Nephron (organoid): ENCODE results near the gene MAPK4.

Experiments
- H3K27ac Mint-ChIP-seq, 3 experiments: 2 replicates each; pipeline ENCODE4 v1.8.0; 2020; ENCODE audit warnings: mixed read lengths in 3 of 3, mild to moderate bottlenecking in 2 of 3, moderate library complexity in 1 of 3
- H3K27me3 Mint-ChIP-seq: 2 replicates; pipeline ENCODE4 v1.8.0; 2021; ENCODE audit warnings: low read depth, mild to moderate bottlenecking, moderate library complexity, mixed read lengths
- H3K36me3 Mint-ChIP-seq: 2 replicates; pipeline ENCODE4 v1.8.0; 2020; ENCODE audit warnings: low read depth, mixed read lengths
- H3K4me1 Mint-ChIP-seq: 2 replicates; pipeline ENCODE4 v1.8.0; 2020; ENCODE audit warnings: mixed read lengths
- H3K4me3 Mint-ChIP-seq, 3 experiments: 2 replicates each; pipeline ENCODE4 v1.8.0; 2020; ENCODE audit warnings: mild to moderate bottlenecking in 3 of 3, mixed read lengths in 3 of 3, moderate library complexity in 2 of 3
- H3K9me3 Mint-ChIP-seq: 2 replicates; pipeline ENCODE4 v1.8.0; 2020; ENCODE audit warnings: mixed read lengths
- TF ChIP-seq, protein P1 (sequence below), 3 experiments: fragments of 200-600 bp; sonication (generic); IDR thresholded peaks; one replicate each; pipeline ENCODE4 v1.5.0; 2021; ENCODE audit warnings: antibody characterized with exemption in 3 of 3; ENCODE audit not compliant: unreplicated experiment in 3 of 3

The MAPK4 gene

DNA sequence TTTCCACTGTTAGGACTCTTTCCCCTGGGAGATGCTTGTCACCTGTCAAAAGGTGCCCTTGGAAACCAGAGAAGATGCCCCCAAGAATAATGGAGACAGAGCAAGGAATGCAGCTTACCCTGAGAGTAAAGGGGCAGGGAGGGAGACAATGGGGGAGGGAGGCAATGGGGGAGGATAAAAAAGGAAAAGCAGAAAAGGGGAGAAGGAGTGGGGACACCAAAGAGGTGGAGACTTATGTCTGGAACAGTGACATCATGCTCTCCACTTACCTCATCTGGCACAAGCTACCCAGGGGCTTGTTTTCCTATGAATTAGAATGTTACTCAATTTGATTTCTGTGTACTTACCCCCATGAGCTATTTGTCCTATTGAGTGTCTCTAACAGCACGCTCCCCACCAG is 192.1 kb downstream of the MAPK4 start:
- TF ChIP-seq, protein P1, sequence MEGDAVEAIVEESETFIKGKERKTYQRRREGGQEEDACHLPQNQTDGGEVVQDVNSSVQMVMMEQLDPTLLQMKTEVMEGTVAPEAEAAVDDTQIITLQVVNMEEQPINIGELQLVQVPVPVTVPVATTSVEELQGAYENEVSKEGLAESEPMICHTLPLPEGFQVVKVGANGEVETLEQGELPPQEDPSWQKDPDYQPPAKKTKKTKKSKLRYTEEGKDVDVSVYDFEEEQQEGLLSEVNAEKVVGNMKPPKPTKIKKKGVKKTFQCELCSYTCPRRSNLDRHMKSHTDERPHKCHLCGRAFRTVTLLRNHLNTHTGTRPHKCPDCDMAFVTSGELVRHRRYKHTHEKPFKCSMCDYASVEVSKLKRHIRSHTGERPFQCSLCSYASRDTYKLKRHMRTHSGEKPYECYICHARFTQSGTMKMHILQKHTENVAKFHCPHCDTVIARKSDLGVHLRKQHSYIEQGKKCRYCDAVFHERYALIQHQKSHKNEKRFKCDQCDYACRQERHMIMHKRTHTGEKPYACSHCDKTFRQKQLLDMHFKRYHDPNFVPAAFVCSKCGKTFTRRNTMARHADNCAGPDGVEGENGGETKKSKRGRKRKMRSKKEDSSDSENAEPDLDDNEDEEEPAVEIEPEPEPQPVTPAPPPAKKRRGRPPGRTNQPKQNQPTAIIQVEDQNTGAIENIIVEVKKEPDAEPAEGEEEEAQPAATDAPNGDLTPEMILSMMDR (IDR thresholded peaks at IDR 0.05; ENCODE audit: unreplicated experiment in 3 of 3), result no peak
- H3K36me3 Mint-ChIP-seq, result no peaks in the 10 kb centered on the region
- H3K27me3 Mint-ChIP-seq, result peaks cover 3% of the 10 kb centered on the region
- peak overlapping the region in 1 of 3 experiments; percentile 8 for H3K4me3 Mint-ChIP-seq
- peak overlapping the region in 2 of 3 experiments; percentile 65 to 70 for H3K27ac Mint-ChIP-seq
- H3K9me3 Mint-ChIP-seq, result no peaks in the 10 kb centered on the region
- H3K4me1 Mint-ChIP-seq, result peaks cover 54% of the 10 kb centered on the region

GRCh38 chr18:50753311-50753710 is 193.4 kb downstream of the MAPK4 start:
- Mint-ChIP-seq H3K27ac (no peak overlapping the region), H3K4me3 (no peak overlapping the region), H3K9me3 (no peaks in the 10 kb centered on the region), H3K27me3 (peaks cover 3% of the 10 kb centered on the region), H3K36me3 (no peaks in the 10 kb centered on the region), H3K4me1 (peaks cover 42% of the 10 kb centered on the region)
- TF ChIP-seq, protein P1 (IDR thresholded peaks at IDR 0.05; ENCODE audit: unreplicated experiment in 3 of 3), result no peak

DNA sequence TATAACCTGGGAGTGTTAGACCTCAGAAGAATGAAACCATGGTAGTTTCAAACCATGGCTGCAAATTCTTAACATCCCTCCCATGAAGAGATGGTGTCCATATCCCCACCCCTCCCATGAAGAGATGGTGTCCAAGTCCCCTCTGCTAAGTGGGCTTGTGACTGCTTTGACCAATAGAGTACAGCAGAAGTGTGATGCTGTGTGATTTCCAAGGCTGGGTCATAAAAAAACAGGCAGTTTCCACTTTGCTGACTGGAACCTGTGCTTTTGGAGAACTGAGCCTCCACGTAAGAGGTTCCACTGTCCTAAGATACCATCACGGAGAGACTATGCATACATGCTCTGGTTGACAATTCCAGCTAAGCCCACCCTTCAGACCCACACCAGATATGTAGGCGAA is 194.4 kb downstream of the MAPK4 start:
- H3K36me3 Mint-ChIP-seq, result no peaks in the 10 kb centered on the region
- H3K4me3 Mint-ChIP-seq, result no peak overlapping the region
- peaks cover 32% of the 10 kb centered on the region for H3K4me1 Mint-ChIP-seq
- H3K27ac Mint-ChIP-seq, result no peak overlapping the region
- H3K27me3 Mint-ChIP-seq, result peaks cover 3% of the 10 kb centered on the region
- no peaks in the 10 kb centered on the region for H3K9me3 Mint-ChIP-seq
- TF ChIP-seq, protein P1 (IDR thresholded peaks at IDR 0.05; ENCODE audit: unreplicated experiment in 3 of 3), result no peak

DNA sequence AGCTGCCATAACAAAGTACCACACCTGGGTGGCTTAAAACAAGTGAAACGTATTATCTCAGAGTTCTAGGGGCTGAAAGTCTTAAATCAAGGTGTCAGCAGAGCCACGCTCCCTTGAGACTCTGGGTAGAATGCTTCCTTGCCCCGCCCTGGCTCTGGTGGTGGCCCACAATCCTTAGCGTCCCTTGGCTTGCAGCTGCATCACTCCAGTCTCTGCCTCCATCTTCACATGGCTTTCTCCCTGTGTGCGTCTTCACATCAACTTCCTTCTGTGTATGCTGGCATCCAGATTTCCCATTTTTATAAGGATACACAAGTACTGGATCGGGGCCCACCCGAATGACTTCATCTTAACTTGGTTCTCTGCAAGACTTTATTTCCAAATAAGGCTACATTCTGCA is 197.5 kb downstream of the MAPK4 start:
- Mint-ChIP-seq H3K36me3 (no peaks in the 10 kb centered on the region), H3K27ac (no peak overlapping the region), H3K4me1 (peaks cover 12% of the 10 kb centered on the region), H3K9me3 (no peaks in the 10 kb centered on the region), H3K4me3 (no peak overlapping the region), H3K27me3 (peaks cover 9% of the 10 kb centered on the region)
- TF ChIP-seq, protein P1 (IDR thresholded peaks at IDR 0.05; ENCODE audit: unreplicated experiment in 3 of 3), result no peak

- peaks cover 3% of the 10 kb centered on the region for H3K36me3 Mint-ChIP-seq
- no peak overlapping the region for H3K27ac Mint-ChIP-seq
- TF ChIP-seq, protein P1 (IDR thresholded peaks at IDR 0.05; ENCODE audit: unreplicated experiment in 3 of 3), result no peak
- H3K4me1 Mint-ChIP-seq, result no peaks in the 10 kb centered on the region
- no peak overlapping the region for H3K4me3 Mint-ChIP-seq
- H3K27me3 Mint-ChIP-seq, result no peaks in the 10 kb centered on the region
- peaks cover 54% of the 10 kb centered on the region for H3K9me3 Mint-ChIP-seq
Observed at GRCh38 chr18:50769463-50769862, 209.6 kb downstream of the MAPK4 start.

DNA sequence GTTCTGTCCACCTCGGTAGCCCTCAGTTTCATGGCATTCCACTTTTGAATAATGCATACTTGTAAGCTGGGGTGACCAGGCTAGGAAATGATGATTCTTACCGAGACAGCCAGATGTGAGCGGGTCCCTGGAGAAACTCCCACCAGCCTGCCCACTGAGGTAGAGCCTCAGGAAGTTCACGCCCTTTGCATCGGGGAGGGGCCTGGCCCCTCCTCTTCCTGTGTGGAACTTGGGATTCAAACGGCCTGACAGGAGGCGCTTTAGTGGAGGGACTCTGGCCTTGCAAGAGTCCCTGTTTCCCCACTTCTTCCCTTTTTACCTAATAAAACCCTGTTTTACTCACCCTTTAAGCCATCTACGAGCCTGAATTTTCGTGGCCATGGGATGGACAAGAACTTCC is 215.3 kb downstream of the MAPK4 start:
- H3K4me1 Mint-ChIP-seq, result no peaks in the 10 kb centered on the region
- H3K27ac Mint-ChIP-seq, result no peak overlapping the region
- H3K36me3 Mint-ChIP-seq, result no peaks in the 10 kb centered on the region
- H3K27me3 Mint-ChIP-seq, result peaks cover 10% of the 10 kb centered on the region
- peaks cover 25% of the 10 kb centered on the region for H3K9me3 Mint-ChIP-seq
- no peak overlapping the region for H3K4me3 Mint-ChIP-seq
- TF ChIP-seq, protein P1 (IDR thresholded peaks at IDR 0.05; ENCODE audit: unreplicated experiment in 3 of 3), result no peak
